GM19372 (cell line): ENCODE measurements around the gene UGT2A3.

Experiments
- ATAC-seq: cut with Tn5 transposase; IDR thresholded peaks from one replicate; pipeline ENCODE4 v1.9.1; 2021; ENCODE audit warnings: mild to moderate bottlenecking, low read depth, moderate library complexity; ENCODE audit not compliant: unreplicated experiment

UGT2A3 gene

DNA sequence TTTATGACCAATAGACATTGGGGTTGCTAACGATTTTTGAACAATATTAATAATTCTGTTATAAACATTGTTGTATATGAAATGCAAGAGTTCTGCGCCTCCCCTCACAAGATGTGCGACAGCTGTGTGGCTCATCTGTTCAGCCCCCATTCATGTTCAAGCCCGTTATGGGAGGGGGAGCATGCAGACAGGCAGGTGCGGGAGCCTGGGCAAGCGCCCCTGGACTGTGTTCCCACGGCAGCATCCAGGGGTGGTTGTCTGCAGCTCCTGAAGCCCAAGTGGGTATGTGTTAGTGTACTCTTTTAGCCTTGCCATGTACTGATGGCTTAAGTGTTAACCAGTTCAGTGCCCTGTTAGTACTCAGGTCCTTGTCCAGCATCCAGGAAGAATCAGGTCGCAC, 34.6 kb downstream of the UGT2A3 start:
- no peak for ATAC-seq

DNA sequence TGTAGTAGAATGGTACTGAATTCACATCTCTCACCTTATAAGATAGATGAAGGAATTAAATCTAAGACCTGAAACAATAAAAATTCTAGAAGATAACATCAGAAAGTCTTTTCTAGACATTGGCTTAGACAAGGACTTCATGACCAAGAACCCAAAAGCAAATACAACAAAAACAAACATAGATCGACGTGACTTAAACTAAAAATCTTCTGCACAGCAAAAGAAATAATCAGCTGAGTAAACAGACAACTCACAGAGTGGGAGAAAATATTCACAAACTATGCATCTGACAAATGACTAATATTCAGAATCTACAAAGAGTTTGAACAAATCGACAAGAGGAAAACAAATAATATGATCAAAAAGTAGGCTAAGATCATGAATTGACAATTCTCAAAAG, 38.8 kb downstream of the UGT2A3 start:
- ATAC-seq = no peak

DNA sequence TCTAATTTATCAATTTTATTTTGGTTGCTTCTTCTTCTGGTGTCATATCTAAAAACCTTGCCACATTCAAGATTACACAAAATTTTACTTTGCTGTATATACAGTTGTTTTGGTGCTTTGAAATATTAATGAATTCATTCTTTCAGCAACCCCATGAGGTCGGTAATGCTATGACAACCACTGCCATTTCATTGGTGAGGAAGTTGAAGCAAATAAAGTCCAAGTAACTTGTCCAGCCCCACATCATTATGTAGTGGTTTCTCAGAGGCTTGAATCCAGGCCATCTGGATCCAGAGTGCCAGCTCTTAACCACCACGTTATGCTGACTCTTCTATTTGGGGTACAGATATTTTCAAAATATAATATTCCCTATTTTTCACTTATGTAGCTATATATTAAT, 42.2 kb downstream of the UGT2A3 start:
- ATAC-seq = no peak

DNA sequence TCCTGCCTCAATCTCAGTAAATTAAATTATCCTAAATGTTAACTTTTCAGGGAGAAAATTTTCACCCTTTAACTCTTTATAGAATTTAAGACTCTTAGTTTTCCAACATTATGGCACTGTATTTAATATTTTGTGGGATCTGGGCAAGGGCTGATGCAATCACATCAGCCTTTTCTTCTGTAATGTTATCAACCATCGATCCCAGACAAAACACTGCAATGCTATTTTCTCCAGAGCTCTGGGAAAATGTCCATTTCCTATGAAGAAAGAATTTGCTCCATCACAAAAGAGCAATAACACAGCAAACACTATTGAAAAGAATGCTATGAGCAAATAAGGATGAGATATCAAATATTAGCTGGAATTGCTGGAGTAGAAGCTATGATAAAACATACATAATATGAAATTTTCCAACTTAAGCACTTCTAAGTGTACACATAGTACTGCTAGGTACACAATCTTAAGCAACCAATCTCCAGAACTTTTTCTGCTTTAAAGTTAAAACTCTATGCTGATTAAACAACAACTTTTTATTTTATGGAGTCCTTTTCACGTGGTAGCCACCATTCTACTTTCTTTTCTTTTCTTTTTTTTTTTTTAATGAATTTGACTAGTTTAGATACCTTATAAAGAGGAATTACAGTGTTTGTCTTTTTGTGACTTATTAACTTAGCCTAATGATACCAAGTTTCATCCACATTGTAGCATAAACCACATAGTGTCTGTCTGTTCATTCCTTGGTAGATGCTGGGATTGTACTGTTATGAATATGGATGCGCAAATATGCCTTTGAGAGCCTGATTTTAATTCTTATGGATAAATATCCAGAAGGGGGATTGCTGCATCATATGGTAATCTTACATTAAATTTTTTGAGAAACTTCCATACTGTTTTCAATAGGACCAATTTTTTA, 43.6 kb downstream of the UGT2A3 start:
- no peak for ATAC-seq

DNA sequence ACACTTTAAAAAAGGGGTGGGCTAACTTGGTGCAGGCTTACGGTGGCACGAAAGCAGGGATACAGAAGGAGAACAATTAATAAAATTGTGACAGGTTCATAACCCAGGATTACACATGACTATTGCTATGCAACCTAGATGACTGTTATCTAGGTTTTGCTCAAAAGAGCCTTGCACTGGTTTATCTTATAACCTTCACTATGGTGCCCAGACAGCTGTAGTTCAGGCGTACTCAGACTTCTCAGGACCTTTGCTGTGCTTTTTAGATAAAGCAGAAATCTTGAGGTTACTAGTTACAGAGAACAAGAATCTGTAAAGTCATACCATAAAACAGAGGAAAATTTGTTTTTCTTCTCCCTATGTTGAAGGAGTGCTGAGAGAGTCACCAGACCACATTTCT, 44.4 kb downstream of the UGT2A3 start:
- no peak for ATAC-seq

DNA sequence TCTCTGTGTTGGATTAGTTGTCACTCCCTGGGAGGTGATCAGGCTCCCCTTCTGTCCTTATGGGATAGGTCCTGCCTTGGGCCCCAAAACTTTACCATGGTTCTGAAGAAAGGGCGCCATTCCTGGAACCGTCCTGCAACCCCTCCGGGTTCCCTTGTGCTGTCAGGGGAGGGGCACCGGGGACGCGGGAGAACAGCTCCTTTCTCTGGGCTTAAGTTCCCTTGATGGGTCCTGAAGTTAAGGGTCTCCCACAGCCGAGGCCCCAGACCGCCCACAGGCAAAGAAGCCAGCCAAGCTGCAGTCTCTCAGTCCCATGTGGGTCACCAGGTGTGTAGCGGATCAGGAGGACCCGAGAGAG, 44.8 kb downstream of the UGT2A3 start:
- no peak for ATAC-seq

DNA sequence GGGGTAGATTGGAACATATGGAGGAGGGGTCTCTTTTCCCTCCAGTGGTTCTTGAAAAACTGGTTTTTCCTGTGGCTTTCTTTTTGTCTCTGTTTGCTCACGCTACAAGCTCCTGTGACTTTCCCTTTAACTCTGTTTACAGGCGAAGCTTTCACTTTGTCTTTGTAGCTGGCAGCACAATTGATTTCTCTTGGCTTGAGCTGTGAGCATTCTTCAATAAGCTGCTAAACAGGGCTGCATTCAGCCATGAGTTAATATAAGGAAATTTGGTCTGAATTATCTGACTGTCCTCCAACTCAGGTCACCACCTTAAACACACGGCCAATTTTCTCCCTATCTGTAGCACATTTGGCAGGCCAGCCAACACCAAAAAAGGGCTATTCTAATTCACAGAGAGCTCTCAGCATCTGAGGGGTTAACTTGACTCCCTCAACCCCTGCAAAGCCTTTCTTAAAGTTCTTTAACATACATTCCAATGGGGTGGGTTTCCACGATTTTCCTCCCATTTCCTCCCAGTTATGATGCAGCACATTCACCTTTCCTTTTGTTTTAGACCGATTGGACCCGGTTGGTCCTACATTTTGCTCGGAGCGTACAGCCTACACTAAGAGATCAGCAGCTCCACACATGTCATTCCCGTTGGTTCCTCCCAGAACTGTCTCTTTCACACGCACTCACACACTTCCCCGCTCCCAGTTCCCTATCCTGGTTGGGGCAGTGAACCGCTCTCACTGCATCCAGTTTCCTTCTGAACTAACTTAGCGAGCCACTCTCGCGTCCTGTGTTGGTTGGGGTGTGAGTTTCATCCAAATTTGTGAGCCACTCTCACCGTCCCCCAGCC, 45.4 kb downstream of the UGT2A3 start:
- ATAC-seq = no peak

DNA sequence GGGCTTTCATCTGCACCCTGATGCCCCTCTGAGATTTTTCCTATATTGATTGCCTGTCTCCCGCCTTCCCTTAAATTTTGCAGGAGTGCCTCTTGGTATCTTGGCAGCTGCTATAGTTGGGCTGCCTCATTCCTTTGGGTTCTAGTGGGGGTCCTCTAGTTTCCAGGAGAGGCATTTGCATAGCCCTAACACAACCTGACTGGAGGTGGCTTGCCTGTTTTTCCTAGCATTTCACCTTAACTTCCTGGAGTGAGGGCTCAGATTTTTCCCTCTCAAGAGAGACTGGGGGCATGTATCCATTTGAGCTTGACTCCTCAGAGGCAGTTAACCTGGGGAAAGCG, 46.0 kb downstream of the UGT2A3 start:
- ATAC-seq = no peak

DNA sequence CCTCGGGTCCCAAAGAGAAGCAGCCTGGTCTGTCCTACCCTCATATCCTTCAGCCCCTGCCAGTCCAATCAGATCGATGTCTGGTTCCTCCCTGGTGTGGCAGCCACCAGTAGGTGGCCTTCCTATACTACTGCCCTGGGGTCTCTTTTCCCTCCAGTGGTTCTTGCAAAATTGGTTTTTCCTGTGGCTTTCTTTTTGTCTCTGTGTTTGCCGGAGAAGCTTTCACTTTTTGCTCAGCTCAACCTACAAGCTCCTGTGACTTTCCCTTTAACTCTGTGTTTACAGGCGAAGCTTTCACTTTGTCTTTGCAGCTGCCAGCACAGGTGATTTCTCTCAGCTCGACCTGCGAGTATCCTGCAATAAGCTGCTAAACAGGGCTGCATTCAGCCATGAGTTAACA, 46.8 kb downstream of the UGT2A3 start:
- ATAC-seq = no peak

DNA sequence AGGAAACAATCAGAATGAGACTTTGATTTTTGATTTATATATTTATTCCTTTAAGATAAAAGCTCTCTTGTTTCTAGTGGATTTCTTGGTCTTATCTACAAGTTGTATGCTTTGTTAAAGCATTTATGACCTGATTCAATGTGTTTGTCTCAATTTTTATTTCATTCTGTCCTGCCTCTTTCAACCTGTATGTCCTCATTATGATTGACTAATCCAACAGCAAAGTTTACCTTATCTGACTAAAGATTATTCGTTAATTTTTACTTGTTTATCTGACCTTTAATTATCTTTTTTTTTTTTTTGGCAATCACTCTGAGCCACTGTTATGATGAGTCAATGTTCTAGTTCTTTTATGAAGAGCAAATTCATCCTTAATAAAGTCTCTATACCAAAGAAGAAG, 54.9 kb downstream of the UGT2A3 start:
- ATAC-seq = no peak

DNA sequence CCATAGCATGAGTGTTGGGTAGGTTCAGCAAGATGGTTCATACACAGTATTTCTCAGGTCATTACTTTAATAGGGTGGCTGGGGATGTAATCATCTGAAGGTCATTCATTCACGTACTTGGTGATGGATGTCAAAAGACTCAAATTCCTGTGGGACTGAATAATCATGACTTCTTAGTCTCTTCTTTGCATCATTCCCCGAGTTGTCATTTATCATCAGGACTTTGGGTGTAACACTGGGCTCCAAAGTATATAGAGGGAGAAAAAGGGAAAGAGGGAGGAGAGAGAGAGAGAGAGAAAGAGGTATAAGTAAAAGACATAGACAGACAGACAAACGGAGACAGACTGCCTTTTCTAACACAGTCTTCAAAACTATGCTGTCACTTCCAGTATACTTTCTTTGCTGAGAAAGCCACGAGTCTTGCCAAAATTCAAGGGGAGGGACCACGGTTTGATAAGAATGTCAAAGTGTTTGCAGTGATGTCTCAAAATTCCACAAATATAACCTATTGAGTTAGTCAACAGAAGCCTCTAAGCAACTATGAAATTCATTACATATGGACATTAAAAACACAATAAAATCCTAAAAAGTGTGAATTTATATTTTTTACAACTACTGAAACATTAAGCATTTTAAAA, 55.9 kb downstream of the UGT2A3 start:
- ATAC-seq = no peak

DNA sequence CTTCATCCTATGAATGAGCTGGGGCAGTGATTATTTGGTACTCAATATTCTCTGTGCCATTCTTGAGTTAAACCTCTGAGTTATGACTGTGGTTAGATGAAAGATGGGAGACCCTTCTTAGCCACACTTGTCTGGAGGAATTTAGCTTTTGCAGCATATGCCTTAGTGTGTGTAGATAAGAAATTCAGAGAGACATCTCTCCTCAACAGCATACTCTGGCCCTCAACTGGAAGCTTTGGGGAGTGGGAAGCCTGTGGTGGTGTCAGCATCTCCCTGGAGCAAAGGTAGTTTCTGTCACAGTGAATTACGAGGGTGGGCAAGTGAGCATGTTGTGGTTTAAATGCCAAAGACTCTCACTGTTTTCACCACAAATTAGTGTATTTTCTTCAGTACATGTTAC, 58.7 kb downstream of the UGT2A3 start:
- no peak for ATAC-seq

DNA sequence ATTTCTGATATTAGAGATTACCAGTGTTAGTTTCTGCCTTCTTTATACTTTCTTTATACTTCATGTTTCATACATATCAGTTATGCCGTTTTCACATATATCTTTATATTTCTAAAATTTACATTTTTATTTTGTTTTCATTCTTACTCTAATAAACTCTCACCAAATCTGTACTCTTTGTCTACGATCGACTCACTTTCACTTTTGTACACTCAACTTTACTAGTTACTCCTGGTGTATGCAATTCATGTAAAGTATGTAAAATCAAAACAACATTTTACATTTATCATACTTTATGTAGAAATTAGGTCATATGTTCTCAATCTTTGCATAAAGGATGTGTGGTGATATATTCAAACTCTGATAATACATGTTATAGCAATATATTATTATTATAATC, 59.9 kb downstream of the UGT2A3 start:
- ATAC-seq = no peak

DNA sequence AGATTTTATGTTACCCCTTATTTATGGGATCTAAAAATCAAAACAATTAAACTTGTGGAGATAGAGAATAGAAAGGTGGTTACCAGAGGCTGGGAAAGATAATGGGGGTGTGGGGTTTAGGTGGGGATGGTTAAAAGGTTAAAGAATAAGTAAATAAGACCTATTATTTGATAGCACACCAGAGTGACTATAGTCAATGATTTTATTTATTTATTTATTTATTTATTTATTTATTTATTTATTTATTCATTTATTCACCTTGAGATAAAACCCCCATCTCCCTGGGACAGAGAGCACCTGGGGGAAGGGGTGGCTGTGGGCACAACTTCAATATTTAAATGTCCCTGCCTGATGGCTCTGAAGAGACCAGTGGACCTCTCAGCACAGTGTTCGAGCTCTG, 66.1 kb downstream of the UGT2A3 start:
- no peak for ATAC-seq

DNA sequence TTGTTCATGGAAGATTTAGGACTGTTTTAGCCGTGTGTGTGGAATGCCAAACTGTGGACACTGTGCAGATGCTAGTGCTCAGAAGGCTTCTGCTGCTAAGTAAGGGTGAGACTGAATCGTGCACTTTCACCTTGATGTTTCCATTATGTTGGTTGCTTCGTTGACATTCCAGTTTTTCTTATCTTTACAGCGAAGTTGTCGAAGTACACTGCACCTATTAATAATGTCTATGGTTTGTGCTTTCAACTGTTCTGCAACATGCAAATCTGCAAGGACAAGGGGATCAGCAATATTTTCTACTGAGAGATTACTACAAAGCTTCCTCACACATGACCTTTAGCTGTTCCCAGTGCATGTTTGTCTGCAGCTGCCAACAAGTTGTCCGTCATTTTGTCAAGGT, 67.7 kb downstream of the UGT2A3 start:
- ATAC-seq = no peak
